KG1 (cell line): ENCODE results near the gene ZNF227.
"Not testable (repeated sequence)": the region's sequence is repeated elsewhere in the genome, so short reads cannot be mapped to it uniquely, and the experiment has no call there.

Source experiments
- DNase-seq: peaks from one replicate; lab custom pipeline; 2025; lab: John Stamatoyannopoulos, UW

The ZNF227 gene

DNA sequence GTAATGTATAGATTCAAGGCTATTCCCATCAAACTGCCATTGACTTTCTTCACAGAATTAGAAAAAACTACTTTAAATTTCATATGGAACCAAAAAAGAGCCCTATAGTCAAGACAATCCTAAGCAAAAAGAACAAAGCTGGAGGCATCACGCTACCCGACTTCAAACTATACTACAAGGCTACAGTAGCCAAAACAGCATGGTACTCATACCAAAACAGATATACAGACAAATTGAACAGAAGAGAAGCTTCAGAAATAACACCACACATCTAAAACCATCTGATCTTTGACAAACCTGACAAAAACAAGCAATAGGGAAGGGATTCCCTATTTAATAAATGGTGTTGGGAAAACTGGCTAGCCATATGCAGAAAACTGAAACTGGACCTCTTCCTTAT lies 40.0 kb downstream of the ZNF227 start:
- not testable (repeated sequence) for DNase-seq

DNA sequence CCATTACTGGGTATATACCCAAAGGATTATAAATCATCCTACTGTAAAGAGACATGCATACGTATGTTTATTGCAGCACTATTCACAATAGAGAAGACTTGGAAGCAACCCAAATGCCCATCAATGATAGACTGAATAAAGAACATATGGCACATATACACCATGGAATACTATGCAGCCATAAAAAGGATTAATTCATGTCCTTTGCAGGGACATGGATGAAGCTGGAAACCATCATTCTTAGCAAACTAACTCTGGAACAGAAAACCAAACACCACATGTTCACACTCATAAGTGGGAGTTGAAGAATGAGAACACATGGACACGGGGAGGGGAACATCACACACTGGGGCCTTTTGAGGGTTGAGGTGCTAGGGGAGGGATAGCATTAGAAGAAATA lies 41.1 kb downstream of the ZNF227 start:
- DNase-seq, result not testable (repeated sequence)

DNA sequence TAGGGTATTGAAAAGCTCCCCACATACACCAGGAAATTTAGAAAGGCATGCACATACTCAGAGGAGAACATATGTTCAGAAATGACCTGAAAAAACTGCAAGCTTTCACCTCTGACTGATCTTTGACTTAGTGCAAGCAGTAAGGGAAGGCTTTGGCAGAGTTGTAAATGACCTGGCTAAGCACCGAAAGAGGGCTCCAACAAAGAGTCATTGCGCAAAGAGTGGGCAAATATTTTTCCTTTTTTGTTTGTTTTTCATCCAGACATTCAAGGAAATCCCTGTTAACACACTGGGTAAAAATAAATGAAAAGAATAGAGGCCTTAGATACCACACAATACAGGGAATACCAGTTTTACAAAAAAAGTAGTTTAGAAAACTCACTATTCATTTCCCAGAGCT lies 42.2 kb downstream of the ZNF227 start:
- no peak for DNase-seq

DNA sequence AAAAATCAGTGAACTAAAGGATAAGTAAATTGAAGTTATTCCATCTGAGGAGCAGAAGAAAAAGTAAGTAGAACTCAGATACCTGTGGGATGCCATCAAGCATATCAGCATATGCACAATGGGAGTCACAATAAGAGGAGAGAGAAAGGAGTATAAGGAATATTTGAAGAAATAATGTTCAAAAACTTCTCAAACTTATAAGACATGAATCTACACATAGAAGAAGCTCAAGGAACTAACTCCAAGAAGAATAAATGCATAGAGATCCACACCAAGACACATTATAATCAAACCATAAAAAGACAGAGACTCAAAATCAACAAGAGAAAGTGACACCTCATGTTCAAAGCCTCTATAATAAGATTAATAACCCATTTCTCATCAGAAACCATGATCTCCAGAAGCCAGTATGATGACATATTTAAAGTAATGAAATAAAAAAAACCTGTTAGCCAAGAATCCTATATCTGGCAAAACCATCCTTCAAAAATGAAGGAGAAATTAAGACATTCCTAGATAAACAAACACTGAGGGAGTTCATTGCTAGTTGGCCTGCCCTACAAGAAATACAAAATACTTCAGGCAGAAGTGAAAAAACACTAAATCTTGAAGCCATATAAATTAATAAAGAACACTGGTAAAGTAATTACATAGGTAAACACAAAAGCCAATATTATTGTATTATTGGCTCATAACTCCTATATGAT lies 43.5 kb downstream of the ZNF227 start:
- DNase-seq, result no peak

DNA sequence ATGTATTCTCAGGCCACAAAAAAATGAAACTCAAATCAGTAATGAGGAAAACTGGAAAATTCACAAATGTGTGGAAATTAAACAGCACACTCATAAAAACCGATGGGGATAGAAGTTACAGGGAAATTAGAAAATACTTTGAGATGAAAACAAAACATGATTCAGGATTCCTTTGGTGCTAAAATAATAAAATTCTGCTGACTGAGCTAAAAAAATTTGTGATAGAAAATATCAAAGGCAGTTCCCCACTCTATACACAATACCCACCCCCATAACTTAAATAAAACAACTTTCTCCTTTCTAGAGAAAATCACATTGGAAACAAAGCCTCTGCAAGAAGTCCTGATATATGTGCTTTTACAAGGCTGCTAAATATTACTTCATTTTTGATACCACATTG lies 45.8 kb downstream of the ZNF227 start:
- no peak for DNase-seq

DNA sequence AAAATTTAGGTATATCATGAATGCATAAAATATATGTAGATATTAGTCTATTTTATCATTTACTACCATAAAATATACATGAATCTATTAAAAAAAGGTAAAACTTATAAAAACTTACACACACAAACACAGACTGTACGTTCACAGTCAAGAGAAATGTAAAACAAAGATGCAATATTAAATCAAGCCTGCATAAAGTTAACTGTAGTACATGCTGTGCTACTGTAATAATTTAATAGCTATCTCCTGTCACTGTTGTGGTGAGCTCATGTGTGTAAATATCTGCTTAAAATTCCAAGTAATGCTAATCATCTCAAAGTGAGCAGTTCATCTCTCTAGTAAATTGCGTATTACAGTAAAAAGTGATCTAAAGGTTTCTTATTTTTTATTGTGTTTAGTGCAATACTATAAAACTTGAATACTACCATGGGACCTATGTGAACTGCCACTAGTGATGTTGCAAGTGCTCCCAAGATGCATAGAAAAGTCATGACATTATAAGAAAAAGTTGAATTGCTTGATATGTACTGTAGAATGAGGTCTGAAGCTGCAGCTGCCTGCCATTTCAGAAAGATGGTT lies 46.6 kb downstream of the ZNF227 start:
- no peak for DNase-seq

DNA sequence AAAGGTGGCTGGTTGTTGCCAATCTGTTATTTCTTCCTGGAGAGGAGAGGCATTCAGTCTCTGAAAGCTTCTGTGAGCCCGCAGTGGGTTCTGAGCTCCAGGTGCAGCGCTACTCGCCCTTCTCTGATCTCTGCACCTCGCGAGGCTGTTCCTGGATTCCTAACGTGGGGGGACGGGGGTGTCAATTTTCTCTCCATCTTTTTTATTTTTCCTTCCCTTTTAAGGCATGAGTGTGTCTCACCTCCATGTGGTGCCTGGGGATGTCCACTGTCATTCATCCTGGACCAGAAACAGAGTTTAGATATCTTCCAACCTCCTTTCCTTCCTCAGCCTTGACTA lies 48.0 kb downstream of the ZNF227 start:
- DNase-seq, result no peak

DNA sequence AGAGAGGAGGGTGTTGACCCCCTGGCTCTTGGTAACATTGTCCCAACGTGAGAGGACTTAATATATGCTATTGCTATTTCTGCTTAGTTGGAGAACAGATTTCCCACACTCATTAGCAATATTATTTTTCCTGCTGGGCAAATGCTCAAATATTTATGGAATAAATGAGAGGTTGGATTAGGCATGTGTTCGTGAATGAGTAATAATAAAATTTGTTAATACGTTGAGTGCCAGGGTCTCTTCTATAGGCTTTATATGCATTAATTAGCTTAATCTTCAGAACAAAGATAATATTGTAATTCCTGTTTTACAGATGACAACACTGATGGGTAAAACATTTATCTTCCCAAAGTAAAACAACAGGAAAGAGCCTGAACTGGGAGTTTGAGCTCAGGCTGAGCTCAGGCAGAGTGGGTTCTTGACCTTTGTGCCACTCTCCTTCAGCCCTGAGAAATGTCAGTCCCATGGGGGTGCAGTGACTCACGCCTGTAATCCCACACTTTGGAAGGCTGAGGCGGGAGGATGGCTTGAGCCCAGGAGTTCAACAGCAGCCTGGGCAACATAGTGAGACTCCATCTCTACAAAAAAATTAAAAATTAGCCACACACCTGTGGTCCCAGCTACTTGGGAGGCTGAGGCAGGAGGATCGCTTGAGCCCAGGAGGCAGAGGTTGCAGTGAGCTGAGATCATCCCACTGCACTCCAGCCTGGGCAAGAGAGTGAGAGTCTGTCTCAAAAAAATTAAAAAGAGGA lies 48.5 kb downstream of the ZNF227 start:
- DNase-seq, result no peak

DNA sequence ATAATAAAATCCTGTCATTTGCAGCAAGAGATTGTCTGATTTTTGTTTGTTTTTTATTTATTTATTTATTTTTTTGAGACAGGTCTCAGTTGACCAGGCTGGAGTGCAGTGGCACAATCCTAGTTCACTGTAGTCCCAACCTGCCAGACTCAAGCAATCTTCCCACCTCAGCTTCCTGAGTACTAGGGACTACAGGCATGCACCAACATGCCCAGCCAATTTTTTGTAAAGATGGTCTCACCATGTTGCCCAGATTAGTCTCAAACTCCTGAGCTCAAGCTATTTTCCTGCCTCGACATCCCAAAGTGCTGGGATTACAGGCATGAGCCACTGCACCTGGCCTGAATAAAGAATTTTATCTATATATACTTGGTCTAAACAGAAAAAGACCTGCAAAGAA lies 65.0 kb downstream of the ZNF227 start:
- no peak for DNase-seq

DNA sequence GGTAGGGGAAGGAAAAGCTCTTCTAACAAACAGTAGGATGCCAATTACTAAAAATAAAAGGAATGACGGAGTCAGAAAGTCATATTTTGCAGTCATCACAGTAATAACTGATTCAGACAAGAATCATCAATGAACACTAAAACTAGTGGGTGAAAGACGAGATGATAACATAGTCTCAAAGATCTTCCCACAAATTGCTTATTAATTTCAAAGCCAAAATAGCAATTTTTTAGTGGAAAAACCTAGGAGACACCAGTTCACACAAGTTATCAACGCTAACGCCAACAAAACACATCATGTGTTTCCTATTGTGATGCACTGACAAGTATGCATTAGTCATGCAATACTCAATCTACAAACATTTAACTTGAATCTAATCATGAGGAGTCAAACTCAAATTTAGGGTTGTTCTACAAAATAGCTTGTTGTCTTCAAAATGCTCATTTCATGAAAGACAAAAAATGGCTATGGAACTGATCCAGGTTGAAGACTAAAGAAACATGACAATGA lies 65.9 kb downstream of the ZNF227 start:
- DNase-seq, result no peak

DNA sequence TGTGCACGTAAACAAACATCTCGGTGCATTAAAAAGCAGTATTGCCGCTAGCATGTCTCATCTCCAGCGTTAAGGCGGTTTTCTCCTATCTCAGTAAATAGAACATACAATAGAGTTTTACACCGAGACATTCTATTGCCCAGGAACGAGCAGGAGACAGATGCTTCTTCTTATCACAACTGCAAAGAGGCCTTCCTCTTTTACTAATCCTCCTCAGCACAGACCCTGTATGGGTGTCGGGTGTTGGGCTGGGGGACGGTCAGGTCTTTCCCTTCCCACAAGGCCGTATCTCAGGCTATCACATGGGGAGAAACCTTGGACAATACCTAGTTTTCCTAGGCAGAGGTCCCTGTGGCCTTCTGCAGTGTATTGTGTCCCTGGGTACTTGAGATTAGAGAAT lies 68.6 kb downstream of the ZNF227 start:
- DNase-seq, result no peak

DNA sequence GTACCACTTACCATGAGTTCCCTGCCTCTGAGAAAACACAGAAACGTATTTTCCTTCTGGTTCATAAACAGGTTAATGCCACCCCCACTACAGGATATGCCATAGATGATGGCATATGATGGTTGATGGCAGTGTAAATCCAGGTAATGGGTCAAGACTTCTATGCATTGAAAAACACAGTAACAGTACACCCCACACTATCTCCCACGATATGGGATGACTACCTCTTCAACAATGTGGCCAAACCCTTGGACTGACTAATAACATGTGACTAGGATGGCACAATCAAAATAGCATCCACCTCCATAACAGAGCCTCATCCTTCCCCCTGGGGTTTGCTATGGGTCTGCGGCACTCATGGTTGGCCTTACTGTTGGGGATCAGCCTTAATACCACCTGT lies 70.5 kb downstream of the ZNF227 start:
- no peak for DNase-seq

DNA sequence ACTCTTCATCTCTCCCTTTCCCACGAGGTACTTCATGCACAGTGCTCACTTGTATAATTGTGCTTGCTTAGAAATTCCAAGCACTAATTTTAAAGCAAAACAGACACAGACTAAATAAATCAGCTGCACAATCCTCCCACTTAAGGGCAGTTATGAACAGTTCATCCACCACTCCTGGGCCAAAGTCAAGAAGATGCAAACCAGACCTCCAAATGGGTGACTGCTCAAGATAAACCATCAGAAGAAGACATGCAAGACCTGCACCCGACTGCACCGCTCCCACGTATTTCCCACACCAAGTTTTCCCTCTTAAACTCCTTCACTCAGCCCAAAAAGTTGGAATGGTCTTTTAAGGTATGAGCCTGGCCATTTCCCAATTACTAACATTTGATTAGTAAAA lies 72.6 kb downstream of the ZNF227 start:
- DNase-seq, result no peak
